NCI-H524 treated with DMSO at 0.1 percent for 48 hours (cell line): Measurements from ENCODE around the gene LYPD5.
"Not testable (repeated sequence)": the region's sequence is repeated elsewhere in the genome, so short reads cannot be mapped to it uniquely, and the experiment has no call there.

Experiments
- DNase-seq: peaks from one replicate; lab custom pipeline; 2025; lab: John Stamatoyannopoulos, UW

Gene LYPD5

DNA sequence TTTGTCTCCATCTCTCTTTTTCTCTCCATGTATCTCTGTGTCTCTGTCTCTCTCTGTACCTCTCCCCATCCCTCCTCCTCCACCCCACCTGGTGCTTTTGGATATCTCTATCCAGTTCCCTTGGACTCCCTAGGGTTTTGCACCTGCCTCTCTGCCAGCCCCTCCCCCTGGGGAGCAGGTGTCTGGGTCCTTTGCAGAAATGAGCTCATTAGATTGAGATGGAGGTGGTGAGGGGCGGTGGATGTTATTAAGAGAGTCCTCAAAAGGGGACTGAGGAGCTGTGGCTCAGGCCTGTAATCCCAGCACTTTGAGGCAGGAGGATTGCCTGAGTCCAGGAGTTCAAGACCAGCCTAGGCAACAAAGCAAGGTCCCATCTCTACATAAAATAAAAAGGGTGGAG, 23.6 kb downstream of the LYPD5 start:
- DNase-seq, result no peak

DNA sequence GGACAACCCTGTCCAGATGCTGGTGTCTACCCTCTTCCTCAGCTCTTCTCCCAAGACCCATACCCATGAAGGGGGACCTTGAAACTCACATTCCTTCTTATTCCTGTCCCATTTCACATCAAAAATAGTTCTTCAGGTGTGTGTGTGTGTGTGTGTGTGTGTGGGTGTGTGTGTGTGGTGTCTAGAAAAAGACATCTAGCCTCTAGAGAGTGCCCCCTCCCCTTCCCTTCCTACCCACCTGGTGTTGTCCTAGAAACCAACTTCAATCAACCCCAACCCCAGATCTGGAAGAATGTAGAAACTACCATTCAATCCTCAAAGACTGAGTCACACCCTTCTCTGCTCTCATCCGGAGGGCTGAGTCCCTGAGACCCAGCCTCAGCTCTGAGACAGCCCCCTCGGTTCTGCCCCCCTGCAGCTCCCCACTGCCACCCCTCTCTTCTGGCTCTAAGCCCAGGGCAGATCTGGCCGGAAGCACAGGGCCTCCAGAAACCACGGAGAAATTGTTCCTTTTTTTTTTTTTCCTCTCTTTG, 25.0 kb downstream of the LYPD5 start:
- no peak for DNase-seq

- no peak for DNase-seq
Observed at GRCh38 chr19:43776286-43776685, 26.0 kb downstream of the LYPD5 start.

- no peak for DNase-seq
Observed at GRCh38 chr19:43775299-43775890, 26.9 kb downstream of the LYPD5 start.

DNA sequence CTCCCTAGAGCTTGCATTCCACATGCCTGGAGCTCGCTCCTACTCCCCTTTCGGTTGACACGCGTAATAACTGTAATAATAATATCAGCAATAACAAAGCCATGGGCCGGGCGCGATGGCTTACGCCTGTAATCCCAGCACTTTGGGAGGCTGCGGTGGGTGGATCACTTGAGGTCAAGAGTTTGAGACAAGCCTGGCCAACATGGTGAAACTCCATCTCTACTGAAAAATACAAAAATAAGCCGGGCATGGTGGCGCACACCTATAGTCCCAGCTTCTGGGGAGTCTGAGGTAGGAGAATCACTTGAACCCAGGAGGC, 27.3 kb downstream of the LYPD5 start:
- not testable (repeated sequence) for DNase-seq

DNA sequence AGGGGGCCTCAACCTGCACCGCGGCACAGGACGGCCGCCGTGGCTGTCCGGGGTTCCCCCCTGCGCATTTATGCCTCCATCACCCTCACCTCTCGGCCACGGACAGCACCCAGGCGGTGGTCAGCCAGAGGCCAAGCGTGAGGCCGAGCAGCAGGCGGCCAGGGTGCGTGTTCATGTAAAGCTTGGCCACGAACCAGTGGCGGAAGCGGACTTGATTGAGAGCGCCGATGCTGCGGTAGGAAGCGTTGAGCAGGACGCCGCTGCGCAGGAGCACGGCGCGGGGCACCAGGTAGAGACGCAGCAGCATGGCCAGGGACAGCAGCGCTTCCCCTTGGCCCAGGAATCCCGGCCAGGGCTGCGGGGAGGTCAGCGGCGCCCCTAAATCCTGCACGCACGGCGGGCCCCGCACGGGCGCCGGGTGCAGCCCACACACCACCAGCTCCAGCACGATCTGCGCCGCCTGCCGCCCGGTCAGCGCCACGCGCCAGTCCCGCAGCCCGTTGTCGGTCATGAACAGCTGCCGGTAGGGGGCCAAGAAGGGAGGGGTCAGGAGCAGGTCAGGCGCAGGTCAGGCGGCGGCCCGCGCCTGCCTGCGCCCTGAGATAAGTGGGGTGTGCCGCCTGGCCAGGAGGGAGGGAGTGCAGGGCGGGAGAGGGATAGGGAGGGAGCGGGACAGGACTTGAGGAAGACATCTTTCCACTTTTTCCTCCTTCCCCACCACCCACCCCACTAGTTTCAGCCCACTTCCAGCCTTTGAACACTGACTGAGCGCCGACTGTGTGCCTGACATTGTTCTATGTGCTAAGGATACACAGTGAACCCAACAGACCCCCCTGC, 27.9 kb downstream of the LYPD5 start:
- no peak for DNase-seq

DNA sequence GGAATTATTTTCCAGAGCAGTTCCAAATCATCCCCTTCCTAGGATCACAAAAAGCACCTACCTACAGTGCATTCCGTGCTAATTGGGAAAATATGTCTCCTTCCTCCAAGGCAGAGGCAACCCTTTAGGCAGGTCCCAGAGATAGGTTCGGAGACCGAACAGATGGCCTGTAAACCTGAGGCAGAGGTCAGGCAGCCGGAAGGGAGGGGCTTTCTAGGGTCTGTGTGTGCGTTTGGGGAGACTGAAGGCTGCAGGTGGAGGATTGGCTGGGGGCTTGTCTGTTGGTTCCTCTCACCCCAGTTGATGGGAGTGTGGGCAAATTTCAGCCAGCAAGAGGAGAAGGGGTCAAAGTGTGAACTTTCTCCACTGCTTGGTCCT, 28.5 kb downstream of the LYPD5 start:
- DNase-seq, result no peak

DNA sequence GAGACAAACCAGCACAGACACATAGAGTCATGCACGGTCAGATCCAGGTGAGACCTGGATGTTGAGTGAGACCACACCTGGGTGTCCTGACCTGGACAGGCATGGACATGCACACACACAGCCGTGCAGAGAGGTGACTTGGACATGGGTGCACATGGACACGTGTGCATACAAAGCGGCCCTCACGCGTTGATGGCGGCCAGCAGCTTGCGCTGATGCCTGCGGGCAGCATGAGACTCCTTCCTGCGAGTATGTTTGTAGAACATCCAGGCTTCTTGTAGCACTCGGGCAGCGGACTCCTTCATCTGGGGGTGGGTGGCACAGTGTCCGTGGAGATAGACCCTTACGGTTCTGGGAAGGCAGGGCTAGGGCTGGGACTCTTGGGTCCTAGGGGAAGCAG, 33.0 kb downstream of the LYPD5 start:
- DNase-seq, result no peak

DNA sequence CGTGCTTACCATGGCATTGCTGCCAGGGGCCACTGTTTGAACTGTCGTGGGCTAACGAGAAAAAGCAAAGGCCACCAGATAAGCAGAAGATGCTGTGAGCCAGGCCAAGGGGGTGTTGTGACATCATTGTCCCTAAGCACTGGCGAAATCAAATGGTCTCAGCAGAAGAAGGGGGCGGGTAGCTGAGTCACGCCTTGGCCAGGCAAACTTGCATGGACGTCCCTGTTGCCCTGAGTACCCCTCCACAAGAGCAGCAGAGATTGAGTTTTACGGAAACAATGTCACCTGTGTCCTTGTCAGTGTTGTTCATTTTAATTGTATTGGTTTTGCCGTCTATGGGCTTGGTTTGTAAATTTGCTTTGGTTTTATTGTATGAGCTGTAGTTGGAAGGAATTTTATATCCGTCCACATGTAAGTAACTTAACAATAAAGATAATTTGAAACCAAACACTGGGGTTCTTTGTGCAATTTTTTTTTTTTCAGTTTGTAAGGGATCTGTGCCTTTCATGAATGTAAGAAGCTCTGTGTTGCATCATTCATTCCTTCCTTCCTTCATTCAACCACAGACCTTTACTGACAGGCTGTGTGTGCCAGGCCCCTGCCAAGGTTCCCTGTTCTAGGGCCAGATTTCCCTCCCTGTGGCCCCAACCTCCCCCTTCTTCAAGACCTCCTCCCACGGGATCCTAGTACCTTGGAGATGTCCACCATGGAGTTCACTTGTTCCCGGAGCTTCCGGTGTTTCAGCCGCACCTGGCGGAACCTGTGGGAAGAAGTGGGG, 33.8 kb downstream of the LYPD5 start:
- no peak for DNase-seq

GRCh38 chr19:43767818-43768217, 34.4 kb downstream of the LYPD5 start:
- no peak for DNase-seq

DNA sequence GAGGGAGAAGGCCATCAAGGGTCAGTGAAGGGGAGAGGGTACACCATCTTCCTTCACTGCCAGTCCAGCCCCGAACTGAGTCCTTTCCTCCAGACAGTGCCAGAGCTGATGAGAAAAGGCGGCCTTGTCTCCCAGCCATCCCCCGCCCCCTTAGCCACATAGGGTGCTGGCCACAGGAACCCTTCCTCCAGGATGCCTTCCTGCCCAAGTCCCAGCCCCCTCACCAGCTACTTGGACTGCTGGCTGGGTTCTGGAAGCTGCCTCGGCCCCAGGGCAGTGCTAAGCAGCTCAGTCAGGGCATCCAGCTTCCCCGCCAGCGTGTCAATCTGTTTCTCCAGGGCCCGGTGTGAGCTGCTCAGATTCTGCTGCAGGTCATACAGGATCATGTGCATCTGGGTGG, 34.9 kb downstream of the LYPD5 start:
- DNase-seq, result no peak

DNA sequence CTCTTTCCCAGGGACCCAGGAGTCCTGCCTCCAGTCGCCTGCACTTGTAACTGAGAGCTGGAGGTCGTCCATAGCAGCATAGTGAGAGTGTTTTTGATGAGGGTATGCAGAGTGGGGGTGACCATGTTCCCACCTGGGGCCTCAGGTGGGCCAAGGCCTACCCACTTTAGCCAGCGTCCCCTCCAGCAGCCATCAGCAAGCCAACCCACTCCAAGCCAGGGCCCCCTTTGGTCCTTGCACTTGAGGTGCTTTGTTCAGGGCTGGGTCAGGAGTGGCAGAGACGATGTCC, 35.5 kb downstream of the LYPD5 start:
- DNase-seq, result no peak

DNA sequence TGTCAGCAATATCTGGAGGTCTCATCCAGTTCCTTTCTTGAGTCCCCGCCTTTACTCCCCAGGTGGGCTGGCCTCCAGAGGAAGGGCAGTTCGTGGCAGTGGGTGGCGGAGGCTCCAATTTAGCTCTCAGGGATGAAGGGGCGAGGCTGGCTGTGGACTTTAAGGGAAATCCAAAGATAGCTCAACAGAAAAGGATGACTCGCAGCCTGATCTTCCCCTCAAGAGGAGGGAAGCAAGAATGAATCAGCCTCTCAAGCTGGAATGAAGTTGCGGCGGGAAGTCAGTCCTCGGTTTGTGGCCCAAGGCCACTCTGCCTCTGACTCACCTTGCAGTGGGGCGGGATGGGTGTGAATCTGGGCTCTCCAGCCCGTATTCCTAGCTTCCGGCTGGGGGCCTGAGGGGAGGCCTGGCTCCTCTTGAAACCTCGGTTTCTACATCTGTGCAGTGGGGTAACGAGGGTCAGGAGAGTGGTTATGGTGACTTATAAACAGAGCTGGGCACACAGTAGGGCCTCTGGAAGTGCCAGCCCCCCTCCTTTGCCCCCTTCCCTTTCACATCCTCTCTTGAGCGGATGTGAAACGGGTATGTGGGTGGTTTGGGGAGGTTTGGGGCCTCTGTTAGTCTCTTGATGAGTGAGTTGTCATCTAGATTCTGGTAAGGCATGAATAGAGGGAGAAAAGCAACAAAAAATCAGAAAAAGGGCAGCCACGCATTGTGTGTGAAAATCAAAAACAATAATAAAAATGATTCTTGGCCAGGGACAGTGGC, 37.0 kb downstream of the LYPD5 start:
- DNase-seq, result no peak

GRCh38 chr19:43764684-43765083, 37.6 kb downstream of the LYPD5 start:
- DNase-seq, result not testable (repeated sequence)

DNA sequence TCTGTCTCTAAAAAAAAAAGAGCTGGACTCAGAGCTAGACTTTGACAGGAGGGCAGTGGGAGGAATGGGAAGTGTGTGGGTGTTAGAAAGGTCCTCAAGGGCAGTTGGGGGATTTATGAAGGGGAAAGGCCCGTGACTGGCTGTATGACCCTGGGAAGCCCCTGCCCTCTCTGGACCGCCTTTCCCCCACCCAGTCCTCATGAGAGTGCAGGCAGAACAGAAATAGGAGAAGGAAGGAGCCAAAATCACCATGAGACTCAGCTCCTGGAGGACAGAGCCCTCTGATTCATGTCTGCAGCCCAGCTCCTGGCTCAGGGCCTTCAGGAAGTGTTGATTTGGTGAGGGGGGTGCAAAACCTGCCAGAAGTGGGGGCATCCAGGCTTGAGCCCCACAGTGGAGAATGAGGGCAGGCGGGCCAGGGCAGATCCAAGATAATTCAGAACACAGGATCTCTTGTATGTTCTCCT, 38.7 kb downstream of the LYPD5 start:
- no peak for DNase-seq

GRCh38 chr19:43762814-43763213, 39.4 kb downstream of the LYPD5 start:
- DNase-seq, result no peak

GRCh38 chr19:43760941-43761340, 41.3 kb downstream of the LYPD5 start:
- DNase-seq, result no peak

GRCh38 chr19:43759515-43759914, 42.7 kb downstream of the LYPD5 start:
- no peak for DNase-seq

- DNase-seq, result no peak
Observed at GRCh38 chr19:43755256-43755801, 46.9 kb downstream of the LYPD5 start.

GRCh38 chr19:43754503-43755255, 47.6 kb downstream of the LYPD5 start, which contains the start of gene SMG9:
SMG9 (minus strand) TSS chr19:43754962; CDS start chr19:43750741, 4,221 bp downstream.
- DNase-seq, result peak; percentile 24

DNA sequence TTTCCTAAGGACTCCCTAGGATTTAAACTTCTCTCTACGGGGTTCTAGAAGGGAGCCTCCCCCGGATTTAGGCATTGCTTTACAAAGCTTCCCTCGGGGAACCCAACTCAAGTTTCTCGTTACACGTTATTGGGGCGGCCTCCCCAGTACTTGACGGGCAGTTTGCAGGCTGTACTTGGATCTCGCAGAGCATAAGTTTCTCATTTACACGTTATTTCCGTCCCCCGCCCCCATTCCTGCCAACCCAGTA, 48.1 kb downstream of the LYPD5 start:
- no peak for DNase-seq
